HepG2 (cell line): Measurements from ENCODE around the gene TADA3. TPM values are rescaled to one million over a fixed set of nuclear protein-coding genes. Genes with fewer than 3 reads are reported as not detected.
A peak's percentile ranks its signal among the peaks of the same experiment; 100 is the strongest.

Experiments
- HNF1B ChIP-seq: sonication (generic); formaldehyde crosslinking; IDR thresholded peaks from 2 replicates; pipeline ENCODE4 v1.5.1; 2020; ENCODE audit warnings: mild to moderate bottlenecking, moderate library complexity, missing genetic modification reagents
- IKZF5 ChIP-seq: IDR thresholded peaks from 2 replicates; pipeline ENCODE4 v1.6.1; 2018; ENCODE audit warnings: missing genetic modification reagents, mild to moderate bottlenecking, missing compliant biosample characterization
- KDM6A ChIP-seq: IDR thresholded peaks from 2 replicates; pipeline ENCODE4 v1.6.1; 2016; ENCODE audit warnings: low read depth
- PHF8 ChIP-seq: sonication (generic); formaldehyde crosslinking; IDR thresholded peaks from 2 replicates; pipeline ENCODE4 v1.5.0; 2020; ENCODE audit warnings: missing genetic modification reagents
- RFXANK ChIP-seq: IDR thresholded peaks from 2 replicates; pipeline ENCODE4 v1.6.1; 2016
- SIN3B ChIP-seq: fragments of 150-350 bp; IDR thresholded peaks from 2 replicates; pipeline ENCODE4 v1.6.1; 2014; ENCODE audit warnings: low read length
- TFE3 ChIP-seq: IDR thresholded peaks from 2 replicates; pipeline ENCODE4 v1.6.1; 2016
- TGIF2 ChIP-seq: IDR thresholded peaks from 2 replicates; pipeline ENCODE4 v1.6.1; 2016; ENCODE audit warnings: control low read depth, missing compliant biosample characterization
- ZKSCAN8 ChIP-seq: IDR thresholded peaks from 2 replicates; pipeline ENCODE4 v1.6.1; 2016; ENCODE audit warnings: borderline replicate concordance, missing genetic modification reagents, missing compliant biosample characterization
- ZNF552 ChIP-seq: sonication (generic); formaldehyde crosslinking; IDR thresholded peaks from 2 replicates; pipeline ENCODE4 v1.9.0; 2022; ENCODE audit warnings: missing genetic modification reagents, mild to moderate bottlenecking, borderline replicate concordance
- polyA plus RNA-seq, 8 experiments: library from polyadenylated mRNA; depleted of rRNA in 3 of 8; stranded (reverse) in 7 of 8; unstranded in 1 of 8; fragments of >200 nt; fragmentation: Illumina TruSeq in 4 of 8; extraction: Trizol in 4 of 8; gene quantifications; 2 replicates each; pipeline versions ENCODE4 v1.2.1 to v1.2.3, GENCODE V29; 2011 to 2016; ENCODE audit warnings: low read depth in 4 of 8, missing spikeins in 1 of 8, mixed read lengths in 1 of 8; ENCODE audit not compliant: insufficient read depth in 1 of 8
- total RNA-seq, 5 experiments: library from RNA; depleted of rRNA; stranded (reverse); fragments of >200 nt; fragmentation: Illumina TruSeq; extraction: Trizol; gene quantifications; 2 replicates each; pipeline ENCODE4 v1.2.3, GENCODE V29; 2016; ENCODE audit warnings: low read depth in 1 of 5
- TF ChIP-seq, protein P1 (sequence below): sonication (generic); formaldehyde crosslinking; IDR thresholded peaks from 2 replicates; pipeline ENCODE4 v1.4.0; 2020; ENCODE audit warnings: mild to moderate bottlenecking, missing genetic modification reagents
- TF ChIP-seq, protein P2 (sequence below): sonication (generic); formaldehyde crosslinking; IDR thresholded peaks from 2 replicates; pipeline ENCODE4 v1.8.1; 2023; ENCODE audit warnings: missing genetic modification reagents, inconsistent platforms, borderline replicate concordance
- TF ChIP-seq, protein P3 (sequence below): sonication (generic); formaldehyde crosslinking; IDR thresholded peaks from 2 replicates; pipeline ENCODE4 v1.4.0; 2020; ENCODE audit warnings: low read depth, mild to moderate bottlenecking, missing genetic modification reagents
- TF ChIP-seq, protein P4 (sequence below): sonication (generic); formaldehyde crosslinking; IDR thresholded peaks from 2 replicates; pipeline ENCODE4 v1.4.0; 2020; ENCODE audit warnings: missing genetic modification reagents
- TF ChIP-seq, protein P5 (sequence below): IDR thresholded peaks from 2 replicates; pipeline ENCODE4 v1.4.0; 2020; ENCODE audit warnings: mild to moderate bottlenecking, missing genetic modification reagents

Gene TADA3
- total and polyA plus RNA-seq, 2 of the 13 experiments (the other 11 are each of a cell fraction or from before 2014, with no cell fraction given) = 32.1 to 37.1 TPM

DNA sequence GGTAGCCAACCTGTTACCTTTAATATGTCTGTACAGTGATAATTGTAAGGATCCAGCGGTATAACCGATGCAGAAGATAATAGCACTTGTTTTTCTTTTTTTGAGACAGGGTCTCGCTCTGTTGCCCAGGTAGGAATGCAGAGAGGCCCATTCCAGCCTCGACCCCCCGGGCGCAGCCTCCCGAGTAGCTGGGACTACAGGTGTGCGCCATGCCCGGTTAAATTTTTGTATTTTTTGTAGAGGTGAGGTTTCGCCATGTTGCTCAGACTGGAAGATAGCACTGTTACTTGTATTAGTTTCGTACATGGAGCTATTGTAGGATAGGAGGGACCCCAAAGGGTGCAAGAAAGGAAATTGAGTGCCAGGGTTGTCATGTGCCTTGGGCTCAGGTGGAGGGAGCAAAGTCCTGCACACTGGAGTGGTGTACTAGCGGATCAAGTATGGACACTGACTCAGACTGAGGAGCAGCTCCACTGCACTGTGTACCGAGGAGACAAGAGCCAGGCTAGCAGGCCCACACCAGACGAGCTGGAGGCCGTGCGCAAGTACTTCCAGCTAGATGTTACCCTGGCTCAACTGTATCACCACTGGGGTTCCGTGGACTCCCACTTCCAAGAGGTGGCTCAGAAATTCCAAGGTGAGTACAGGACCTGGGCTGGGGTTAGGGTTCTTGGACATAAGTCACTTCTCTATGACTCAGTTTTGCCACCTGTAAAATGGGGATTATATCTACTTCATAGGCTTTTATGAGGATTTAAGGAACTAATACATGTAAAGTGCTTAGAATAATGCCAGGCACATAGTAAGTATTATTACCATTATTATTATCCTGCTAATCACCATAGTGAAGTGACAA lies 41.5 kb downstream of the TADA3 start (continued):
- TF ChIP-seq, protein P1, sequence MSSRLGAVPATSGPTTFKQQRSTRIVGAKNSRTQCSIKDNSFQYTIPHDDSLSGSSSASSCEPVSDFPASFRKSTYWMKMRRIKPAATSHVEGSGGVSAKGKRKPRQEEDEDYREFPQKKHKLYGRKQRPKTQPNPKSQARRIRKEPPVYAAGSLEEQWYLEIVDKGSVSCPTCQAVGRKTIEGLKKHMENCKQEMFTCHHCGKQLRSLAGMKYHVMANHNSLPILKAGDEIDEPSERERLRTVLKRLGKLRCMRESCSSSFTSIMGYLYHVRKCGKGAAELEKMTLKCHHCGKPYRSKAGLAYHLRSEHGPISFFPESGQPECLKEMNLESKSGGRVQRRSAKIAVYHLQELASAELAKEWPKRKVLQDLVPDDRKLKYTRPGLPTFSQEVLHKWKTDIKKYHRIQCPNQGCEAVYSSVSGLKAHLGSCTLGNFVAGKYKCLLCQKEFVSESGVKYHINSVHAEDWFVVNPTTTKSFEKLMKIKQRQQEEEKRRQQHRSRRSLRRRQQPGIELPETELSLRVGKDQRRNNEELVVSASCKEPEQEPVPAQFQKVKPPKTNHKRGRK (CRISPR knock-in tag) = no peak
- TF ChIP-seq HNF1B (CRISPR knock-in tag) (no peak), PHF8 (CRISPR knock-in tag) (no peak), RFXANK (CRISPR knock-in tag) (no peak), ZKSCAN8 (CRISPR knock-in tag) (no peak), TGIF2 (CRISPR knock-in tag) (no peak), TFE3 (CRISPR knock-in tag) (peak; percentile 65; the same call in 1 of the 2 replicates), ZNF552 (CRISPR knock-in tag) (no peak), KDM6A (CRISPR knock-in tag) (no peak), IKZF5 (CRISPR knock-in tag) (no peak), SIN3B (no peak)
- TF ChIP-seq, protein P2, sequence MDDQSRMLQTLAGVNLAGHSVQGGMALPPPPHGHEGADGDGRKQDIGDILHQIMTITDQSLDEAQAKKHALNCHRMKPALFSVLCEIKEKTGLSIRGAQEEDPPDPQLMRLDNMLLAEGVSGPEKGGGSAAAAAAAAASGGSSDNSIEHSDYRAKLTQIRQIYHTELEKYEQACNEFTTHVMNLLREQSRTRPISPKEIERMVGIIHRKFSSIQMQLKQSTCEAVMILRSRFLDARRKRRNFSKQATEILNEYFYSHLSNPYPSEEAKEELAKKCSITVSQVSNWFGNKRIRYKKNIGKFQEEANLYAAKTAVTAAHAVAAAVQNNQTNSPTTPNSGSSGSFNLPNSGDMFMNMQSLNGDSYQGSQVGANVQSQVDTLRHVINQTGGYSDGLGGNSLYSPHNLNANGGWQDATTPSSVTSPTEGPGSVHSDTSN (CRISPR knock-in tag) = no peak
- TF ChIP-seq, protein P3, sequence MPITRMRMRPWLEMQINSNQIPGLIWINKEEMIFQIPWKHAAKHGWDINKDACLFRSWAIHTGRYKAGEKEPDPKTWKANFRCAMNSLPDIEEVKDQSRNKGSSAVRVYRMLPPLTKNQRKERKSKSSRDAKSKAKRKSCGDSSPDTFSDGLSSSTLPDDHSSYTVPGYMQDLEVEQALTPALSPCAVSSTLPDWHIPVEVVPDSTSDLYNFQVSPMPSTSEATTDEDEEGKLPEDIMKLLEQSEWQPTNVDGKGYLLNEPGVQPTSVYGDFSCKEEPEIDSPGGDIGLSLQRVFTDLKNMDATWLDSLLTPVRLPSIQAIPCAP (CRISPR knock-in tag) = no peak
- TF ChIP-seq, protein P4, sequence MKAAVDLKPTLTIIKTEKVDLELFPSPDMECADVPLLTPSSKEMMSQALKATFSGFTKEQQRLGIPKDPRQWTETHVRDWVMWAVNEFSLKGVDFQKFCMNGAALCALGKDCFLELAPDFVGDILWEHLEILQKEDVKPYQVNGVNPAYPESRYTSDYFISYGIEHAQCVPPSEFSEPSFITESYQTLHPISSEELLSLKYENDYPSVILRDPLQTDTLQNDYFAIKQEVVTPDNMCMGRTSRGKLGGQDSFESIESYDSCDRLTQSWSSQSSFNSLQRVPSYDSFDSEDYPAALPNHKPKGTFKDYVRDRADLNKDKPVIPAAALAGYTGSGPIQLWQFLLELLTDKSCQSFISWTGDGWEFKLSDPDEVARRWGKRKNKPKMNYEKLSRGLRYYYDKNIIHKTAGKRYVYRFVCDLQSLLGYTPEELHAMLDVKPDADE (CRISPR knock-in tag) = no peak
- TF ChIP-seq, protein P5, sequence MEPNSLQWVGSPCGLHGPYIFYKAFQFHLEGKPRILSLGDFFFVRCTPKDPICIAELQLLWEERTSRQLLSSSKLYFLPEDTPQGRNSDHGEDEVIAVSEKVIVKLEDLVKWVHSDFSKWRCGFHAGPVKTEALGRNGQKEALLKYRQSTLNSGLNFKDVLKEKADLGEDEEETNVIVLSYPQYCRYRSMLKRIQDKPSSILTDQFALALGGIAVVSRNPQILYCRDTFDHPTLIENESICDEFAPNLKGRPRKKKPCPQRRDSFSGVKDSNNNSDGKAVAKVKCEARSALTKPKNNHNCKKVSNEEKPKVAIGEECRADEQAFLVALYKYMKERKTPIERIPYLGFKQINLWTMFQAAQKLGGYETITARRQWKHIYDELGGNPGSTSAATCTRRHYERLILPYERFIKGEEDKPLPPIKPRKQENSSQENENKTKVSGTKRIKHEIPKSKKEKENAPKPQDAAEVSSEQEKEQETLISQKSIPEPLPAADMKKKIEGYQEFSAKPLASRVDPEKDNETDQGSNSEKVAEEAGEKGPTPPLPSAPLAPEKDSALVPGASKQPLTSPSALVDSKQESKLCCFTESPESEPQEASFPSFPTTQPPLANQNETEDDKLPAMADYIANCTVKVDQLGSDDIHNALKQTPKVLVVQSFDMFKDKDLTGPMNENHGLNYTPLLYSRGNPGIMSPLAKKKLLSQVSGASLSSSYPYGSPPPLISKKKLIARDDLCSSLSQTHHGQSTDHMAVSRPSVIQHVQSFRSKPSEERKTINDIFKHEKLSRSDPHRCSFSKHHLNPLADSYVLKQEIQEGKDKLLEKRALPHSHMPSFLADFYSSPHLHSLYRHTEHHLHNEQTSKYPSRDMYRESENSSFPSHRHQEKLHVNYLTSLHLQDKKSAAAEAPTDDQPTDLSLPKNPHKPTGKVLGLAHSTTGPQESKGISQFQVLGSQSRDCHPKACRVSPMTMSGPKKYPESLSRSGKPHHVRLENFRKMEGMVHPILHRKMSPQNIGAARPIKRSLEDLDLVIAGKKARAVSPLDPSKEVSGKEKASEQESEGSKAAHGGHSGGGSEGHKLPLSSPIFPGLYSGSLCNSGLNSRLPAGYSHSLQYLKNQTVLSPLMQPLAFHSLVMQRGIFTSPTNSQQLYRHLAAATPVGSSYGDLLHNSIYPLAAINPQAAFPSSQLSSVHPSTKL (CRISPR knock-in tag) = peak; percentile 18; the same call in 1 of the 2 replicates
